Neutrophil (primary cell): ENCODE data around the gene TACC2.

Source experiments
- H3K27ac ChIP-seq: fragments of 200-600 bp; sonication (generic); 2 replicates; pipeline ENCODE4 v1.5.1; 2016; ENCODE audit warnings: mild to moderate bottlenecking, moderate library complexity
- H3K27me3 ChIP-seq: fragments of 200-600 bp; sonication (generic); 2 replicates; pipeline ENCODE4 v1.6.0; 2016; ENCODE audit warnings: mild to moderate bottlenecking
- H3K36me3 ChIP-seq: fragments of 200-600 bp; sonication (generic); 2 replicates; pipeline ENCODE4 v1.5.1; 2017
- H3K4me1 ChIP-seq, 2 experiments: fragments of 200-600 bp in 1 of 2; sonication (generic) in 1 of 2; 1 replicate in 1 of 2; 2 replicates in 1 of 2; pipeline versions ENCODE4 v1.5.1 to v1.6.1; 2013 to 2016; ENCODE audit warnings: low read depth in 1 of 2, low read length in 1 of 2, mild to moderate bottlenecking in 1 of 2, moderate library complexity in 1 of 2; ENCODE audit not compliant: control insufficient read depth in 1 of 2, insufficient read depth in 1 of 2
- H3K4me3 ChIP-seq, 2 experiments: fragments of 200-600 bp in 1 of 2; sonication (generic) in 1 of 2; 1 replicate in 1 of 2; 2 replicates in 1 of 2; pipeline ENCODE4 v1.5.1; 2013 to 2016; ENCODE audit warnings: low read depth in 1 of 2, low read length in 1 of 2, mild to moderate bottlenecking in 1 of 2, moderate library complexity in 1 of 2
- H3K9me3 ChIP-seq: fragments of 200-600 bp; sonication (generic); 2 replicates; pipeline ENCODE4 v1.5.1; 2016
- CTCF ChIP-seq: fragments of 200-600 bp; sonication (generic); IDR thresholded peaks from 2 replicates; pipeline ENCODE4 v1.5.1; 2016; ENCODE audit warnings: antibody characterized with exemption

TACC2 gene

GRCh38 chr10:122164023-122164601 is 175.1 kb downstream of the TACC2 start:
- Histone ChIP-seq H3K4me3 (no peak overlapping the region), H3K4me1 (no peaks in the 10 kb centered on the region), H3K27ac (no peak overlapping the region), H3K9me3 (no peaks in the 10 kb centered on the region), H3K27me3 (peaks cover 99% of the 10 kb centered on the region), H3K36me3 (no peaks in the 10 kb centered on the region)
- no peak for TF ChIP-seq CTCF

DNA sequence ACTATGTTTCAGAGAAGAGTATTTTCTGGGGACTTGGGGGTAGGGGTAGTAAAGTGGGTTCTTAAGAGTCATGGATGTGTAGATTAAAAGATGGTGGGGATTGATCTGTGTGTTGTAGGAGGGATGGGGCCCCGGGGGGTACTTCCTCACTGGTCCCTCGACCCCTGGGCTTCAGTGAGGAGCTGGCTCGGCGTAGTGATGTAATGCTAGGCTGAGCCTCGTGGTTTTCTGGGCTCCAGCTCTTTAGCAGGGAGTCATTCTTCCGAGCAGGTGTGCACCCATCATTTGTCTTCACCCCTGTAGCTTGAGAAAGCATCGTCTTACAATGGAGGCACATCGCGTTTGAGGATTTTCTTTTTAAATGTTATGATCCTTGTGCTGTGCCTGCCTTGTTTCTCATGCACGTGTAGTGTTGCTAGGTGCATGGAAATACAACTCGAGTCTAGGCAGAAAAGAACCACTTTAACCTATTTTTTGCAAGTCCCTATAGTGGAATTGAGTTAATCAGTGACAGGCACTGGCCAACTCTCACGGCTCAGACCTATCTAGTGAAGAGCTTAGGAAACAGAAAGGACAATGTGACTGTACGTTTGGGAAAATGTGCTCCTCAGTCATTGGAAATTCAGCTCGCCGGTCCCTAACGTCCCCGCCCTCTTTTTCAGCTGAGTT is 176.0 kb downstream of the TACC2 start:
- no peak for TF ChIP-seq CTCF
- Histone ChIP-seq H3K36me3 (no peaks in the 10 kb centered on the region), H3K4me1 (no peaks in the 10 kb centered on the region)

GRCh38 chr10:122165484-122166276 is 176.7 kb downstream of the TACC2 start:
- no peaks in the 10 kb centered on the region for H3K36me3 ChIP-seq

More for the DNA sequence above, 176.0 kb downstream of the TACC2 start:
- H3K4me3 ChIP-seq: no peak overlapping the region
- no peaks in the 10 kb centered on the region for H3K9me3 ChIP-seq
- no peak overlapping the region for H3K27ac ChIP-seq
- H3K27me3 ChIP-seq: peaks cover 98% of the 10 kb centered on the region

DNA sequence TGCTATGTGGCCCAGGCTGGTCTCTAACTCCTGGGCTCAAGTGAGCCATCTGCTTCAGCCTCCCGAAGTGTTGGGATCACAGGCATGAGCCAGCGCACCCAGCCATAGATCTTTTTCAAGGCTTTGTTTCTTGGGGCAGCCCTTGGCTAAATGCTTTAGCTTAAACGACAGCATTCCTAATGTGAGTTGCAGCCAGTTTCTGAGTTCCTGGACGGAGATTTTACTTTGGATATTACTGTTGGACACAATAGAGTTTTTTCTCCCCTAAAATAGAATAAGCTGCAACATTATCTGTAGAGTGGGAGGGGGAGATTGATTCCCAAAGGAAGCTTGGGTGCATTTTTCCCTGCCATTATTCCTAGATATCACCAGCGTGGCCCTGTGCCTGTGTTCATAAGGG is 179.1 kb downstream of the TACC2 start:
- Histone ChIP-seq H3K9me3 (no peaks in the 10 kb centered on the region), H3K36me3 (no peaks in the 10 kb centered on the region), H3K27me3 (peaks cover 92% of the 10 kb centered on the region), H3K27ac (no peak overlapping the region), H3K4me1 (no peaks in the 10 kb centered on the region), H3K4me3 (no peak overlapping the region)
- TF ChIP-seq CTCF: no peak

More at GRCh38 chr10:122165484-122166276, 176.7 kb downstream of the TACC2 start:
- peaks cover 93% of the 10 kb centered on the region for H3K27me3 ChIP-seq
- H3K27ac ChIP-seq: no peak overlapping the region
- H3K9me3 ChIP-seq: no peaks in the 10 kb centered on the region
- no peak for TF ChIP-seq CTCF
- H3K4me1 ChIP-seq: no peaks in the 10 kb centered on the region
- no peak overlapping the region for H3K4me3 ChIP-seq

DNA sequence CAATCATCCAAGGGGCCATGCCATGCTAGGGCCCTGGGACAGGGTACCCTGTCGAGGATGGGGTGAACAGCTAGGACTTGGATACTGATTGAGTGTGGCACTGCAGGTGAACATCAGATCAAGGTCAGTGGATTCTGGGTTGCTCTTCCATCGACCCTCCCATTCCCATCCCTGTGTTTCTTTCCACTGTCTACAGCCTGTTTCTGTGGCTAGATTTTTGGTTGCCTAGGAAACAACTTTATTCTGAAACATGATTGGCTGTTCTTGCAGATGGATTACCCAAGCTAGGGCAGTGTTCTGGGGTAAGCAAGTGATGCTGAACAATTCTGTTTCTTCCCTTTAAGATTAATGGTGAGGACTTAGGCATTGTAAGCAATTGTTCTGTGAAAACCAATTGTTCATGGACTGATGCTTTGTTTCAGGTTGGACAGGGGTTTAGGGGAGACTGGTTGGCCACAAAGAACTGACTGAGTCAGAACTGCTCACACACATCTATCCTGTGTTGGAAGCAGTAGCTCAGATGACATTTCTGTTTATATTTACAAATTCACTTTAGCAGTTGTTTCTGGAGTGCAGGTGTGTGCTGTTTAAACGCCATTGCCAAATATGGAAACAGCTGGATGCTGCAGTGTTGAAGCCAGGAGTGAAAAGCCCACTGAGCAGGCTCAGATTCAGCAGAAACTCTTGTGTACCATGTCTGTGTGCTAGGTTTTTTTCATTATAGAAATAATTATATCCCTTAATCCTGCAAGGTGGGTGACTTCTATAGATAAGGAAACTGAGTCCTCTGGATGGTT is 179.8 kb downstream of the TACC2 start:
- Histone ChIP-seq H3K27ac (no peak overlapping the region), H3K27me3 (peaks cover 92% of the 10 kb centered on the region), H3K4me3 (no peak overlapping the region), H3K9me3 (no peaks in the 10 kb centered on the region), H3K36me3 (no peaks in the 10 kb centered on the region), H3K4me1 (no peaks in the 10 kb centered on the region)
- no peak for TF ChIP-seq CTCF
